ENCODE data around the gene DNAJC7.

DNAJC7 gene

GRCh38 chr17:42016941-42017865 lies at the start of gene DNAJC7:
TSS of gene DNAJC7 (minus strand) at chr17:42017439. CDS start at chr17:42017416, 23 bp downstream.
- peak within 1 kb of the TSS; percentile 97 for H3K4me3 ChIP-seq (ENCODE audit: low read depth, low read length)
- DNase-seq (ENCODE audit: low read depth) = peak; percentile 81
- TF ChIP-seq CTCF (IDR thresholded peaks at IDR 0.05; ENCODE audit: low read depth, low read length, missing control alignments) = no peak

GRCh38 chr17:42065201-42065600 lies 48.0 kb upstream of the DNAJC7 start:
- H3K4me3 ChIP-seq (ENCODE audit: low read depth, low read length) = no peak overlapping the region
- DNase-seq (ENCODE audit: low read depth) = no peak
- no peak for TF ChIP-seq CTCF (IDR thresholded peaks at IDR 0.05; ENCODE audit: low read depth, low read length, missing control alignments)

- DNase-seq (ENCODE audit: low read depth) = no peak
- H3K4me3 ChIP-seq (ENCODE audit: low read depth, low read length) = no peak overlapping the region
- TF ChIP-seq CTCF (IDR thresholded peaks at IDR 0.05; ENCODE audit: low read depth, low read length, missing control alignments) = no peak
These were observed 45.4 kb upstream of the DNAJC7 start for GRCh38 chr17:42062681-42063080.

- no peak for DNase-seq (ENCODE audit: low read depth)
- TF ChIP-seq CTCF (IDR thresholded peaks at IDR 0.05; ENCODE audit: low read depth, low read length, missing control alignments) = no peak
- no peak overlapping the region for H3K4me3 ChIP-seq (ENCODE audit: low read depth, low read length)
These were observed 44.6 kb upstream of the DNAJC7 start for GRCh38 chr17:42061646-42062487.

GRCh38 chr17:42060231-42060630 lies 43.0 kb upstream of the DNAJC7 start:
- H3K4me3 ChIP-seq (ENCODE audit: low read depth, low read length) = no peak overlapping the region
- TF ChIP-seq CTCF (IDR thresholded peaks at IDR 0.05; ENCODE audit: low read depth, low read length, missing control alignments) = no peak

GRCh38 chr17:42059815-42060214 lies 42.6 kb upstream of the DNAJC7 start:
- DNase-seq (ENCODE audit: low read depth) = no peak
- TF ChIP-seq CTCF (IDR thresholded peaks at IDR 0.05; ENCODE audit: low read depth, low read length, missing control alignments) = no peak
- H3K4me3 ChIP-seq (ENCODE audit: low read depth, low read length) = no peak overlapping the region

More at GRCh38 chr17:42060231-42060630, 43.0 kb upstream of the DNAJC7 start:
- no peak for DNase-seq (ENCODE audit: low read depth)

Measured in GM12864 (cell line).